ENCODE measurements around the gene ZNF664.
"Not testable (repeated sequence)": the region's sequence is repeated elsewhere in the genome, so short reads cannot be mapped to it uniquely, and the experiment has no call there.

Gene ZNF664

GRCh38 chr12:123942238-123942653 is 30.8 kb upstream of the ZNF664 start:
- DNase-seq, result no peak

GRCh38 chr12:123942911-123943648 is 29.9 kb upstream of the ZNF664 start:
- DNase-seq, result no peak

GRCh38 chr12:123943816-123944215 is 29.2 kb upstream of the ZNF664 start:
- DNase-seq, result no peak

GRCh38 chr12:123944696-123945095 is 28.3 kb upstream of the ZNF664 start:
- no peak for DNase-seq

DNA sequence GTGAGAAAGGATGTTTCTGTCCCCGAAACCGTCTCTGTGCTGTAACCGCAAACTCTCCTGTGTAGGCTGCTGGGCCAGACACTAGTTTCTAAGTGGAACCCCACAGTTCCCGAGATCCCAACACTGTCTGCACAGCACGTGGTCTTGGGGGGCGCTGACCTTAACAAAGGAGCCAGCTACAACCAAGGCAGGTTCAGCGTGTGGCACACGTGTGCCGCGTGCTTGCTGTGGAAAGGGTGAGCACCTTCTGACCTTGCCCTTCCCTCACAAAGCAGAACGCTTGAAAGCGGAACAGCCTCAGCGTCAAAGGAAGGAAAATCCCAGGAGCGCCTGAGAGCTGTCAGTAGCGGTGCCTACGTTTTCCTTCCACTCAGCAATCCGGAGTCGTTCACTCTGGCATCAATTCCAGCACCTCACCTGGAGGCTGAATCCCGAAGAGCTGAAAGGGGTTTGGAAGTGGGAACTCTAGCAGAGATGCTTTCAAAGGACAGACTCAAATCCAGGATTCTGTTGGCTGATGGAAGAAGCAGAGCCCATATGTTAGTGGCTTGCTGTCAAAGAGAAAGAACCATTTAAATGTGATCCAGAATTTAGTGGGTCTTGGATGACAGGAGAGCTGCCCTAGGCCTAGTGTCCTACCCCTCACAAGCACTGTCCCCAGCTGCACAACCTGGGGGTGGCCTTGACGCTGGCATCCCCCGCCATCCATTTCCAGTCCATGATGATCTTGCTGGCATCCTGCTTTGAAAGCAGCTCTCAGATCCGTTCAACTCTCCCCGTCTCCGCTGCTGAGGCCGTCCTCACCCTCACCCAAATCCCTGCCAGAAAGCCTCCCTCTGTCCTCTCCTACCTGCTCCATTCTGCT is 27.5 kb upstream of the ZNF664 start:
- no peak for DNase-seq

DNA sequence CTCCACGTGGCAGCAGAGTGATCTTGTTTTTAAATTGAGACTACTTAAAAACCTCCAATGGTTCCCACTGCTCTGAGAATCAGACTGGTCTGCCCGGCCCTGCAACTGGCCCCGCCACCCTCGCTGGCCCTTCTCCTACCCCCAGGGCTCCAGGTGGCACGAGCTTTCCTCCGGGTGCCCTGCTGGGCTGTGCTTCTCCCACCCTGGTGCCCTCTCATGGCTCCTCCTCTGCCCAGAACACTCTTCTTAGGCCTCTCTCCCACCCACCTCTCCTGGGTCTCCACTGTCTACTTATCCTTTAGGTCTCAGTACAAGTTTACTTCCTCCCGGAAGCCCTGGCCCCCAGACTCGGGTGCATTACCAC is 26.9 kb upstream of the ZNF664 start:
- DNase-seq, result no peak

DNA sequence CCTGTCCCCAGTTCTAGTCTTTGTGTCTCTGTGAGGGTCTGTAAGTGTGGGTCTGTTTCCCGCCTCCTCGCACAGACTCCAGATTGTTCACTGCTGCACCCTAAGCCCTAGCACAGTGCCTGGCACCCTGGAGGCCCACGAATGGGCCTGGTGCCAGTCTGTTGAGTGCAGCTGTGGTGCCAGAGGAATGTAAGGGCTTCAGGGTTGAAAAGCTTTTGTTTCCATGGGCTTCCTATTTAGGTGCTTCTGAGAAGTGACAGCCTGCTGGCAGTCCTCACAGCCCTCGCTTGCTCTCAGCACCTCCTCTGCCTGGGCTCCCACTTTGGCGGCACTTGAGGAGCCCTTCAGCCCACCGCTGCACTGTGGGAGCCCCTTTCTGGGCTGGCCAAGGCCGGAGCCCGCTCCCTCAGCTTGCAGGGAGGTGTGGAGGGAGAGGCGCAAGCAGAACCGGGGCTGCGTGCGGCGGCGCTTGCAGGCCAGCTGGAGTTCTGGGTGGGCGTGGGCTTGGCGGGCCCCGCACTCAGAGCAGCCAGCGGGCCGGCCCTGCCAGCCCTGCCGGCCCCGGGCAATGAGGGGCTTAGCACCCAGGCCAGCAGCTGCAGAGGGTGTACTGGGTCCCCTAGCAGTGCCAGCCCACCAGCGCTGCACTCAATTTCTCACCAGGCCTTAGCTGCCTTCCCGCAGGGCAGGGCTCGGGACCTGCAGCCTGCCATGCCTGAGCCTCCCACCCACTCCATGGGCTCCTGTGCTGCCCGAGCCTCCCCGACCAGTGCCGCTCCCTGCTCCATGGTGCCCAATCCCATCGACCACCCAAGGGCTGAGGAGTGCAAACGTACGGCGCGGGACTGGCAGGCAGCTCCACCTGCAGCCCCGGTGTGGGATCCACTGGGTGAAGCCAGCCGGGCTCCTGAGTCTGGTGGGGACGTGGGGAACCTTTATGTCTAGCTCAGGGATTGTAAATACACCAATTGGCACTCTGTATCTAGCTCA is 26.2 kb upstream of the ZNF664 start:
- not testable (repeated sequence) for DNase-seq

- not testable (repeated sequence) for DNase-seq
Observed at GRCh38 chr12:123947531-123947930, 25.5 kb upstream of the ZNF664 start.

- DNase-seq, result no peak
Observed at GRCh38 chr12:123948401-123948795, 24.6 kb upstream of the ZNF664 start.

GRCh38 chr12:123948796-123949769 is 23.9 kb upstream of the ZNF664 start:
- no peak for DNase-seq

DNA sequence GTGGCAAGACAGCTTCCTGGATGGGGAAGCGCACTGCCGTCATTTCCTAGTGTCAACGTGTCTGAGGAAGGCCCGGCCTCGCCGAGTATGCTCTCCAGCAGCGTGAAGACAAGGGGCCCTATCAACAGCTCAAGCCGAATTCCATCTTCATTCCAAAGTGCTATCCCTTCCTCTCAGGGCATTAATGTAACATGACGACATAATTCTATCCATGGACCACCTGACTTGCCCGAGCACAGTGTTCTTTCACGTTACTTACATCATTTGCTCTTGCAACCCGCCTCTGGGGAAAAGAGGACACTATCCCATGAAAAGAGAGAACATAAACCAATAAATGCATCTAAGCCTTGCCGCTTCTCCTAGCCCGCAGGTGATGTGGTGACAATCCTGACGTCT is 23.2 kb upstream of the ZNF664 start:
- no peak for DNase-seq

GRCh38 chr12:123950476-123951349 is 22.3 kb upstream of the ZNF664 start:
- no peak for DNase-seq

GRCh38 chr12:123951467-123951866 is 21.5 kb upstream of the ZNF664 start:
- no peak for DNase-seq

- DNase-seq, result no peak
Observed at GRCh38 chr12:123952037-123952436, 21.0 kb upstream of the ZNF664 start.

GRCh38 chr12:123954647-123955350 is 18.2 kb upstream of the ZNF664 start:
- DNase-seq, result no peak

DNA sequence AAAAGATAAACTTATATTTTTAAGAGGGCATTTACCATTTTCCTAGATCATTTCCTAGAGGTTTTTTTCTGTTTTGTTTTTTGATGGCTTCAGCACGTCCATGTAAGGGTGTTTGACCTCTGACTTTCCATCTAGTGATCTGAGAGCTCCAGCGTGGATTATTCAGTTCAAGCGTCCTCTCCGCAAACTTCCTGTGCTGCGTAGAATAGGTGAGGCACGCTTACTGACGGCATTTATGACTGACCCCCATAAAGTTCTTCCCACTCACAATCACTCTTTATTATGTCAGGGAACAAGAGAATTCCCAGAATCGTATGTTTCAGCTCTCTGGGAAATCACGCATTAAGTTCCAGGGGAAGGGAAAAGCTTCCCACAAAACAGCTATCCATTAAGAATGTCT is 16.8 kb upstream of the ZNF664 start:
- no peak for DNase-seq

DNA sequence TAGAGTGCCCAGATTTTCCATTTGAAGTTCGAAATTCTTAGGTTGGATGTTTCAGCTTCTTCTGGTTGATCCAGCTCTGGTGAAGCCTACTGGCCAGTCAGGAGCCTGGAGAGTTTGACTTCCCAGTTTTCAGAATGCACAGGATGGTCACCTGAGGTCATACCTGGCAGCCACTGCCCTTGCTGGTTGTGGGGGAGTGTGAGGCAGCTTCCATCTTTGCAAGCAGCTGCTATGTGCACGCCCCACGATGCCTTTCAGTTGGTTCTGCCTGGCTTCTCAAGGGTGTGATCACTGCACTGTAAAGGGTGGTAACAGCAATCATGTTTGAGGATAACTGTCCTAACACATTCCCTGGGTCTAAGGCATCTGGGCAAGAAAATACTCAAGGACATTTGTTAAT is 15.8 kb upstream of the ZNF664 start:
- DNase-seq, result no peak

DNA sequence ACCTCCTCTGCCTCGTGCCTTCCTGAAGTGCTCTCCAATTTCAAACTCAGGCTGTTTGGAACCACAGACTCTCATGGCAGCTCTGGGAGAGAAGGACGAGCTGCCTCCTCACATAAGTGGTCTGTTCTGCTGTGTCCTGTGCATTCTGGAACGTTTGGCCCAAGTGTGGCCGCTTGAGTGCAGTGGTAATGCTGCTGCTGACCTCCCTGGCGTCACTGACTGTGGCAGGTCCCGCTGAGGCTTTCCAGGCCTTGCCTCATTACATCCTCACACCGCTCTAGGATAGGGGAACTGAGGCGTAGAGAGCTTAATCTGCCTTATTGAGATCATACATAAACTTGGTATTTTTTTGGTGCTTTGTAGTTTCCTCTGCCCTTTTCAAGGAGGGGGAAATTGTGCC is 14.6 kb upstream of the ZNF664 start:
- no peak for DNase-seq

GRCh38 chr12:123958876-123959275 is 14.1 kb upstream of the ZNF664 start:
- DNase-seq, result no peak

Data from stimulated activated CD8-positive, alpha-beta memory T cell treated with anti-CD3 and anti-CD28 coated beads, Interleukin-4, amount 100 ng/mL, for 48 hours (primary cell).